T-helper 17 cell (primary cell): ENCODE data around the gene KCNK4. TPM values are rescaled to one million over a fixed set of nuclear protein-coding genes. Genes with fewer than 3 reads are reported as not detected.

Experiments used
- ATAC-seq: fragments of 150-1000 bp; cut with Tn5 transposase; 2 replicates; pipeline ENCODE4 v1.10.0; 2021; ENCODE audit warnings: mild to moderate bottlenecking, moderate library complexity
- DNase-seq, 3 donors: peaks; one replicate each; pipeline versions ENCODE4 v3.0.0 to v3.0.0-alpha.2; 2020 to 2021
- H3K9me3 ChIP-seq: one replicate; pipeline ENCODE4 v1.7.0; 2013; ENCODE audit warnings: low read length, mild to moderate bottlenecking; ENCODE audit not compliant: control insufficient read depth, poor library complexity, severe bottlenecking
- H3K27ac Mint-ChIP-seq: one replicate; pipeline ENCODE4 v1.8.0; 2022; ENCODE audit warnings: mild to moderate bottlenecking, moderate library complexity, mixed read lengths
- H3K27me3 Mint-ChIP-seq: one replicate; pipeline ENCODE4 v1.8.0; 2022; ENCODE audit warnings: mixed read lengths
- H3K36me3 Mint-ChIP-seq: one replicate; pipeline ENCODE4 v1.8.0; 2022; ENCODE audit warnings: low read depth, mixed read lengths
- H3K4me1 Mint-ChIP-seq: one replicate; pipeline ENCODE4 v1.8.0; 2022; ENCODE audit warnings: mild to moderate bottlenecking, mixed read lengths
- H3K4me3 Mint-ChIP-seq: one replicate; pipeline ENCODE4 v1.8.0; 2022; ENCODE audit warnings: mild to moderate bottlenecking, moderate library complexity, mixed read lengths
- total RNA-seq, 4 donors: library from RNA in 2 of 4; stranded (reverse) in 2 of 4; gene quantifications; one replicate each; pipeline ENCODE4 v1.2.3 and lab custom pipeline; 2022 to 2026

Gene KCNK4
- total RNA-seq, 2 donors from 2014 or later: 0.50 TPM; not detected in 1

DNA sequence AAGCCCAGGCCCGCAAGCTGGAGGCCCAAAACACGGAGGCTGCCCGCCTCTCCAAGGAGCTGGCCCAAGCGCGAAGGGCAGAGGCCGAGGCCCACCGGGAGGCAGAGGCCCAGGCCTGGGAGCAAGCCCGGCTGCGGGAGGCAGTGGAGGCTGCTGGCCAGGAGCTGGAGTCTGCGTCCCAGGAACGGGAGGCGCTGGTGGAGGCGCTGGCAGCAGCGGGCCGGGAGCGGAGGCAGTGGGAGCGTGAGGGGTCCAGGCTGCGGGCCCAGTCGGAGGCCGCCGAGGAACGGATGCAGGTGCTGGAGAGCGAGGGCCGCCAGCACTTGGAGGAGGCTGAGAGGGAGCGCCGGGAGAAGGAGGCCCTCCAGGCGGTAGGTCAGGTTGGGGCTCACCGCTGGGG is 53.7 kb downstream of the KCNK4 start:
- DNase-seq (no peak), ATAC-seq (no peak)
- peaks cover 3% of the 10 kb centered on the region for H3K36me3 Mint-ChIP-seq
- peak overlapping the region; percentile 43 for H3K27ac Mint-ChIP-seq
- H3K27me3 Mint-ChIP-seq: no peaks in the 10 kb centered on the region
- no peak overlapping the region for H3K4me3 Mint-ChIP-seq
- peaks cover 20% of the 10 kb centered on the region for H3K4me1 Mint-ChIP-seq
- no peaks in the 10 kb centered on the region for H3K9me3 ChIP-seq

GRCh38 chr11:64347193-64347867 is 56.2 kb downstream of the KCNK4 start:
- ATAC-seq (no peak), DNase-seq (no peak)
- peaks cover 16% of the 10 kb centered on the region for H3K4me1 Mint-ChIP-seq
- no peaks in the 10 kb centered on the region for H3K9me3 ChIP-seq
- H3K27me3 Mint-ChIP-seq: no peaks in the 10 kb centered on the region
- H3K4me3 Mint-ChIP-seq: no peak overlapping the region
- peaks cover 3% of the 10 kb centered on the region for H3K36me3 Mint-ChIP-seq
- H3K27ac Mint-ChIP-seq: peak overlapping the region; percentile 19

- H3K9me3 ChIP-seq: no peaks in the 10 kb centered on the region
- Mint-ChIP-seq H3K27me3 (no peaks in the 10 kb centered on the region), H3K4me1 (peaks cover 11% of the 10 kb centered on the region), H3K36me3 (peaks cover 3% of the 10 kb centered on the region), H3K27ac (no peak overlapping the region), H3K4me3 (no peak overlapping the region)
- ATAC-seq (no peak), DNase-seq (no peak)
These were observed 57.4 kb downstream of the KCNK4 start for GRCh38 chr11:64348383-64349024.

GRCh38 chr11:64349025-64349387 is 57.9 kb downstream of the KCNK4 start:
- ATAC-seq (no peak), DNase-seq (no peak)
- H3K4me1 Mint-ChIP-seq: peaks cover 11% of the 10 kb centered on the region
- H3K27me3 Mint-ChIP-seq: no peaks in the 10 kb centered on the region
- peaks cover 3% of the 10 kb centered on the region for H3K36me3 Mint-ChIP-seq
- no peak overlapping the region for H3K27ac Mint-ChIP-seq
- no peaks in the 10 kb centered on the region for H3K9me3 ChIP-seq
- H3K4me3 Mint-ChIP-seq: no peak overlapping the region

GRCh38 chr11:64349404-64349803 is 58.3 kb downstream of the KCNK4 start:
- no peaks in the 10 kb centered on the region for H3K27me3 Mint-ChIP-seq
- H3K27ac Mint-ChIP-seq: no peak overlapping the region
- DNase-seq (no peak), ATAC-seq (no peak)
- no peaks in the 10 kb centered on the region for H3K9me3 ChIP-seq
- no peak overlapping the region for H3K4me3 Mint-ChIP-seq
- H3K36me3 Mint-ChIP-seq: peaks cover 3% of the 10 kb centered on the region
- H3K4me1 Mint-ChIP-seq: peaks cover 11% of the 10 kb centered on the region

Other genes starting within 250 kb of the KCNK4 start
- 1 to 10 TPM; 3.9 to 7.5 TPM for gene MACROD1, start 125.2 kb upstream of the KCNK4 start, total RNA-seq
- 10 to 100 TPM; 66.9 to 69.1 TPM for gene STIP1, start 105.1 kb upstream of the KCNK4 start, total RNA-seq
- gene FERMT3, start 84.6 kb upstream of the KCNK4 start, total RNA-seq: 100 to 1,000 TPM; 151 to 182 TPM
- gene TRPT1, start 65.1 kb upstream of the KCNK4 start, total RNA-seq: 10 to 100 TPM; 16.2 to 16.6 TPM
- gene NUDT22, start 65.0 kb upstream of the KCNK4 start, total RNA-seq: 10 to 100 TPM; 30.8 to 42.8 TPM
- 10 to 100 TPM; 29.0 to 35.0 TPM for gene DNAJC4, start 60.8 kb upstream of the KCNK4 start, total RNA-seq
- gene VEGFB, start 56.7 kb upstream of the KCNK4 start, total RNA-seq: 10 to 100 TPM; 44.9 to 48.3 TPM
- 10 to 100 TPM; 27.4 to 29.1 TPM for gene FKBP2, start 50.2 kb upstream of the KCNK4 start, total RNA-seq
- gene PPP1R14B, start 44.4 kb upstream of the KCNK4 start, total RNA-seq: 10 to 100 TPM; 38.7 to 48.2 TPM
- gene PLCB3, start 39.8 kb upstream of the KCNK4 start, total RNA-seq: 1 to 10 TPM; 5.9 TPM
- 10 to 100 TPM; 46.3 to 47.0 TPM for gene BAD, start 6.6 kb upstream of the KCNK4 start, total RNA-seq
- gene GPR137, start 5.5 kb upstream of the KCNK4 start, total RNA-seq: 10 to 100 TPM; 46.5 to 57.9 TPM
- not detected for gene CATSPERZ, start 9.1 kb downstream of the KCNK4 start, total RNA-seq
- 10 to 100 TPM; 25.7 to 26.6 TPM for gene ESRRA, start 14.2 kb downstream of the KCNK4 start, total RNA-seq
- gene TRMT112, start 26.3 kb downstream of the KCNK4 start, total RNA-seq: 100 to 1,000 TPM in 1 of 2 donors, 10 to 100 TPM in 1; 95.4 to 110 TPM
- gene PRDX5, start 26.8 kb downstream of the KCNK4 start, total RNA-seq: 10 to 100 TPM; 46.4 to 49.7 TPM
- gene CCDC88B, start 48.9 kb downstream of the KCNK4 start, total RNA-seq: 100 to 1,000 TPM; 111 to 153 TPM
- gene RPS6KA4, start 67.9 kb downstream of the KCNK4 start, total RNA-seq: 10 to 100 TPM; 21.5 to 26.1 TPM